B cell (primary cell): ENCODE measurements around the gene LNX1. TPM values are rescaled to one million over a fixed set of nuclear protein-coding genes. Genes with fewer than 3 reads are reported as not detected.

Experiments used
- ATAC-seq: fragments of 200-7000 bp; cut with Tn5 transposase; one replicate; pipeline ENCODE4 v1.10.0; 2021; ENCODE audit warnings: low read depth, mild to moderate bottlenecking, moderate number of reproducible peaks, moderate library complexity
- CTCF ChIA-PET: fragments of 350-600 bp; sonication (Branson Sonifier 250); formaldehyde crosslinking; loops from one replicate; lab custom pipeline; 2021; ENCODE audit warnings: antibody characterized with exemption, inconsistent platforms; lab: Charles Lee
- POLR2A ChIA-PET: fragments of 350-600 bp; sonication (Branson Sonifier 250); formaldehyde crosslinking; loops from one replicate; lab custom pipeline; 2021; ENCODE audit warnings: antibody characterized with exemption; lab: Charles Lee
- DNase-seq: peaks from one replicate; pipeline ENCODE4 v3.0.0; 2013
- H2AFZ ChIP-seq: 2 replicates; pipeline ENCODE4 v1.6.1; 2012; ENCODE audit warnings: mild to moderate bottlenecking, low read depth, low read length; ENCODE audit not compliant: insufficient read depth, poor library complexity, severe bottlenecking
- H3K27ac ChIP-seq, 2 donors: 1 replicate in 1 of 2; 2 replicates in 1 of 2; pipeline ENCODE4 v1.5.1; 2012 to 2013; ENCODE audit warnings: low read length in 2 of 2, mild to moderate bottlenecking in 2 of 2, moderate library complexity in 1 of 2
- H3K27me3 ChIP-seq, 4 experiments: fragments of 200-600 bp in 1 of 4; sonication (generic) in 1 of 4; replicated peaks in 1 of 4; 1 replicate in 2 of 4; 2 replicates in 2 of 4; pipeline versions ENCODE4 v1.6.1 to v1.7.0; 2013 to 2016; ENCODE audit warnings: low read length in 3 of 4, mild to moderate bottlenecking in 2 of 4, mixed read lengths in 1 of 4, moderate library complexity in 1 of 4; ENCODE audit not compliant: insufficient read depth in 4 of 4, control insufficient read depth in 3 of 4; ENCODE audit errors: control extremely low read depth in 1 of 4
- H3K36me3 ChIP-seq, 2 experiments: replicated peaks in 1 of 2; 1 replicate in 1 of 2; 2 replicates in 1 of 2; pipeline versions ENCODE4 v1.6.1 to v1.7.1; 2013; ENCODE audit warnings: low read length in 1 of 2; ENCODE audit not compliant: insufficient read depth in 2 of 2, control insufficient read depth in 1 of 2; ENCODE audit errors: control extremely low read depth in 1 of 2, extremely low read depth in 1 of 2
- H3K4me1 ChIP-seq, 2 donors: fragments of 200-600 bp in 1 of 2; sonication (generic) in 1 of 2; 1 replicate in 1 of 2; 2 replicates in 1 of 2; pipeline versions ENCODE4 v1.5.1 to v1.6.1; 2013 to 2017; ENCODE audit warnings: low read length in 2 of 2; ENCODE audit not compliant: control insufficient read depth in 2 of 2, insufficient read depth in 2 of 2
- H3K4me2 ChIP-seq: replicated peaks from 2 replicates; pipeline ENCODE3; 2012; ENCODE audit warnings: mild to moderate bottlenecking, low read depth, low read length; ENCODE audit not compliant: poor library complexity, severe bottlenecking
- H3K4me3 ChIP-seq, 5 experiments: fragments of 200-600 bp in 1 of 5; sonication (generic) in 1 of 5; 1 replicate in 3 of 5; 2 replicates in 2 of 5; pipeline versions ENCODE4 v1.5.1 to v1.7.0; 2011 to 2016; ENCODE audit warnings: low read length in 4 of 5, mild to moderate bottlenecking in 4 of 5, low read depth in 2 of 5, control low read depth in 1 of 5, moderate library complexity in 1 of 5; ENCODE audit not compliant: insufficient read depth in 1 of 5; ENCODE audit errors: control extremely low read depth in 1 of 5, extremely low read depth in 1 of 5
- H3K79me2 ChIP-seq: fragments of 200-600 bp; sonication (generic); one replicate; pipeline ENCODE4 v1.6.0; 2016; ENCODE audit warnings: low read length; ENCODE audit not compliant: control insufficient read depth, insufficient read depth
- H3K9ac ChIP-seq: fragments of 200-600 bp; sonication (generic); 2 replicates; pipeline ENCODE4 v1.6.1; 2017; ENCODE audit warnings: mild to moderate bottlenecking, low read length, moderate library complexity
- H3K9me3 ChIP-seq, 3 donors: one replicate each; pipeline versions ENCODE4 v1.6.1 to v1.7.1; 2013; ENCODE audit warnings: low read length in 2 of 3; ENCODE audit not compliant: control insufficient read depth in 2 of 3, insufficient read depth in 1 of 3; ENCODE audit errors: control extremely low read depth in 1 of 3
- H4K20me1 ChIP-seq: 2 replicates; pipeline ENCODE4 v1.6.0; 2012; ENCODE audit warnings: mild to moderate bottlenecking, low read length; ENCODE audit not compliant: insufficient read depth, control insufficient read depth, poor library complexity, severe bottlenecking
- H3K27ac Mint-ChIP-seq: one replicate; pipeline ENCODE4 v1.8.0; 2021; ENCODE audit warnings: mixed read lengths
- H3K27me3 Mint-ChIP-seq: one replicate; pipeline ENCODE4 v1.8.0; 2021; ENCODE audit warnings: mixed read lengths
- H3K4me1 Mint-ChIP-seq: one replicate; pipeline ENCODE4 v1.8.0; 2021; ENCODE audit warnings: mixed read lengths
- H3K4me3 Mint-ChIP-seq: one replicate; pipeline ENCODE4 v1.8.0; 2021; ENCODE audit warnings: mixed read lengths
- H3K9me3 Mint-ChIP-seq: one replicate; pipeline ENCODE4 v1.8.0; 2022; ENCODE audit warnings: mixed read lengths; ENCODE audit not compliant: insufficient read depth
- EZH2 ChIP-seq: IDR thresholded peaks from 2 replicates; pipeline ENCODE4 v1.6.1; 2012; ENCODE audit warnings: borderline replicate concordance, low read depth, mild to moderate bottlenecking, moderate library complexity, low read length; ENCODE audit not compliant: insufficient read depth, poor library complexity, severe bottlenecking
- WGBS: methylation state at CpG from one replicate; pipeline ENCODE4 v1.1.5; 2013; ENCODE audit warnings: missing lambda C conversion rate; ENCODE audit not compliant: insufficient coverage; 5-methylcytosine and 5-hydroxymethylcytosine counted together
- intact Hi-C: fragments of 100-400 bp; cut with micrococcal nuclease; formaldehyde crosslinking; loops from one replicate; pipeline ENCODE4 v1.10.0; 2022
- polyA plus RNA-seq: library from polyadenylated mRNA; depleted of rRNA; stranded (reverse); fragments of >200 nt; gene quantifications from 2 replicates; pipeline ENCODE4 v1.2.3, GENCODE V29; 2012
- total RNA-seq, 2 donors: library from RNA; stranded (reverse); fragments of 120-200 nt in 1 of 2; gene quantifications; 1 replicate in 1 of 2; 2 replicates in 1 of 2; pipeline versions ENCODE4 v1.2.3 to v1.2.4, GENCODE V29; 2013 to 2022
- TF ChIP-seq, protein P1 (sequence below): fragments of 200-600 bp; IDR thresholded peaks from one replicate; pipeline ENCODE4 v1.8.0; 2022; ENCODE audit warnings: antibody characterized with exemption, mild to moderate bottlenecking

LNX1 gene
- total and polyA plus RNA-seq, 2 donors (not counting 1 experiment from before 2014, with no cell fraction given), result not detected

DNA sequence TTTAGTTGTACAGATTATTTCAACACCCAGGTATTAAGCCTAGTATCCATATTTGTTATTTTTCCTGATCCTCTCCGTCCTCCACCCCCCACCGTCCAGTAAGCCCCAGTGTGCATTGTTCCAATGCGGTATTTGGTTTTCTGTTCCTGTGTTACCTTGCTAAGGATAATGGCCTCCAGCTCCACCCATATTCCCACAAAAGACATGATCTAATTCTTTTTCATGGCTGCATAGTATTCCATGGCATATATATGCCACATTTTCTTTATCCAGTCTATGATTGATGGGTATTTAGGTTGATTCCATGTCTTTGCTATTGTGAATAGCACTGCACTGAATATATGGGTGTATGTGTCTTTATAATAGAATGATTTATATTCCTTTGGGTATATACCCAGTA lies 22.1 kb upstream of the LNX1 start:
- no peak for TF ChIP-seq EZH2
- TF ChIP-seq, protein P1, sequence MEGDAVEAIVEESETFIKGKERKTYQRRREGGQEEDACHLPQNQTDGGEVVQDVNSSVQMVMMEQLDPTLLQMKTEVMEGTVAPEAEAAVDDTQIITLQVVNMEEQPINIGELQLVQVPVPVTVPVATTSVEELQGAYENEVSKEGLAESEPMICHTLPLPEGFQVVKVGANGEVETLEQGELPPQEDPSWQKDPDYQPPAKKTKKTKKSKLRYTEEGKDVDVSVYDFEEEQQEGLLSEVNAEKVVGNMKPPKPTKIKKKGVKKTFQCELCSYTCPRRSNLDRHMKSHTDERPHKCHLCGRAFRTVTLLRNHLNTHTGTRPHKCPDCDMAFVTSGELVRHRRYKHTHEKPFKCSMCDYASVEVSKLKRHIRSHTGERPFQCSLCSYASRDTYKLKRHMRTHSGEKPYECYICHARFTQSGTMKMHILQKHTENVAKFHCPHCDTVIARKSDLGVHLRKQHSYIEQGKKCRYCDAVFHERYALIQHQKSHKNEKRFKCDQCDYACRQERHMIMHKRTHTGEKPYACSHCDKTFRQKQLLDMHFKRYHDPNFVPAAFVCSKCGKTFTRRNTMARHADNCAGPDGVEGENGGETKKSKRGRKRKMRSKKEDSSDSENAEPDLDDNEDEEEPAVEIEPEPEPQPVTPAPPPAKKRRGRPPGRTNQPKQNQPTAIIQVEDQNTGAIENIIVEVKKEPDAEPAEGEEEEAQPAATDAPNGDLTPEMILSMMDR, result no peak
- Histone ChIP-seq H3K4me3 (no peak overlapping the region), H3K27me3 (no peaks in the 10 kb centered on the region), H2AFZ (no peak overlapping the region), H3K27ac (no peak overlapping the region), H3K9ac (no peak overlapping the region), H3K9me3 (peaks cover 0 to 2% (median 0%) of the 10 kb centered on the region in 3 donors), H4K20me1 (no peaks in the 10 kb centered on the region), H3K4me1 (no peaks in the 10 kb centered on the region), H3K4me2 (no peak overlapping the region), H3K79me2 (no peaks in the 10 kb centered on the region), H3K36me3 (no peaks in the 10 kb centered on the region)
- peaks cover 11% of the 10 kb centered on the region for H3K27me3 Mint-ChIP-seq
- ATAC-seq, result no peak
- intact Hi-C loops, result no loop called here
- no peaks in the 10 kb centered on the region for H3K4me1 Mint-ChIP-seq
- H3K9me3 Mint-ChIP-seq, result peaks cover 7% of the 10 kb centered on the region
- no peak overlapping the region for H3K4me3 Mint-ChIP-seq
- ChIA-PET POLR2A (no interaction called here), CTCF (no interaction called here)
- DNase-seq, result no peak
- no CpG with 5 or more reads among the region's 3 CpGs for WGBS
- no peak overlapping the region for H3K27ac Mint-ChIP-seq

DNA sequence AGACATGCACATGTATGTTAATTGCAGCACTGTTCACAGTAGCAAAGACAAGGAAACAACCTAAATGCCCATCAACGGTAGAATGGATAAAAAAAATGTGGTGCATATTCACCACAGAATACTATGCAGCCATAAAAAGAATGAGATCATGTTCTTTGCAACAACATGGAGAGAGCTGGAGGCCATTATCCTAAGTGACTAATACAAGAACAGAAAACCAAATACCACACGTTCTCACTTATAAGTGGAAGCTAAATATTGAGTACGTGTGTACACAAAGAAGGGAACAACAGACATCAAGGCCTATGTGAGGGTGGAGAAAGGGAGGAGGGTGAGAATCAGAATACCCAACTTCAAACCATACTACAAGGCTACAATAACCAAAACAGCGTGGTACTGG lies 17.4 kb upstream of the LNX1 start:
- no peaks in the 10 kb centered on the region for H3K79me2 ChIP-seq
- peaks cover 0 to 4% (median 1%) of the 10 kb centered on the region in 3 donors for H3K9me3 ChIP-seq
- no peak overlapping the region for H3K4me2 ChIP-seq
- ChIA-PET POLR2A (no interaction called here), CTCF (no interaction called here)
- no peaks in the 10 kb centered on the region for H3K27me3 ChIP-seq
- Mint-ChIP-seq H3K4me3 (no peak overlapping the region), H3K9me3 (peaks cover 7% of the 10 kb centered on the region), H3K4me1 (peaks cover 3% of the 10 kb centered on the region), H3K27me3 (peaks cover 13% of the 10 kb centered on the region), H3K27ac (no peak overlapping the region)
- no peak overlapping the region for H3K4me3 ChIP-seq
- WGBS, result 86% methylated on average over 1 of the region's 4 CpGs
- no peak overlapping the region for H3K9ac ChIP-seq
- ATAC-seq (no peak), DNase-seq (no peak)
- H3K36me3 ChIP-seq, result no peaks in the 10 kb centered on the region
- H2AFZ ChIP-seq, result no peak overlapping the region
- no peaks in the 10 kb centered on the region for H3K4me1 ChIP-seq
- H4K20me1 ChIP-seq, result no peaks in the 10 kb centered on the region
- no peak for TF ChIP-seq EZH2
- TF ChIP-seq, protein P1, result no peak
- intact Hi-C loops, result no loop called here
- no peak overlapping the region for H3K27ac ChIP-seq
